Loucy (cell line): ENCODE results near the gene CACTIN.

ENCODE experiments used
- H2AFZ ChIP-seq: fragments of 200-600 bp; sonication (generic); 2 replicates; pipeline ENCODE4 v1.6.0; 2016; ENCODE audit warnings: antibody characterized with exemption, mild to moderate bottlenecking, low read length, moderate library complexity
- H3F3A ChIP-seq: fragments of 200-600 bp; 2 replicates; pipeline ENCODE4 v1.6.0; 2016; ENCODE audit warnings: antibody characterized with exemption, low read depth, mild to moderate bottlenecking
- H3K27me3 ChIP-seq: fragments of 200-600 bp; sonication (generic); 2 replicates; pipeline ENCODE4 v1.6.1; 2014; ENCODE audit warnings: low read length, mild to moderate bottlenecking; ENCODE audit not compliant: insufficient read depth, poor library complexity, severe bottlenecking
- H3K36me3 ChIP-seq: fragments of 200-600 bp; sonication (generic); 2 replicates; pipeline ENCODE4 v1.6.1; 2016; ENCODE audit warnings: low read length; ENCODE audit not compliant: insufficient read depth
- H3K4me1 ChIP-seq: fragments of 200-600 bp; sonication (generic); 2 replicates; pipeline ENCODE4 v1.5.1; 2014; ENCODE audit warnings: low read length, mild to moderate bottlenecking; ENCODE audit not compliant: insufficient read depth, poor library complexity, severe bottlenecking
- H3K4me2 ChIP-seq: fragments of 200-600 bp; sonication (generic); 2 replicates; pipeline ENCODE4 v1.6.0; 2014; ENCODE audit warnings: antibody characterized with exemption, low read length, low read depth, mild to moderate bottlenecking; ENCODE audit not compliant: poor library complexity, severe bottlenecking
- H3K4me3 ChIP-seq: fragments of 200-600 bp; sonication (generic); 2 replicates; pipeline ENCODE4 v1.5.1; 2014; ENCODE audit warnings: low read length, mild to moderate bottlenecking, mixed read lengths; ENCODE audit not compliant: poor library complexity, severe bottlenecking
- H3K79me2 ChIP-seq: fragments of 200-600 bp; sonication (generic); 2 replicates; pipeline ENCODE4 v1.6.1; 2014; ENCODE audit warnings: low read length; ENCODE audit not compliant: insufficient read depth
- H3K9ac ChIP-seq: fragments of 200-600 bp; sonication (generic); 2 replicates; pipeline ENCODE4 v1.6.0; 2014; ENCODE audit warnings: mild to moderate bottlenecking, low read depth, low read length, moderate library complexity; ENCODE audit not compliant: poor library complexity, severe bottlenecking
- H3K9me2 ChIP-seq: fragments of 200-600 bp; sonication (generic); replicated peaks from 2 replicates; pipeline ENCODE4 v1.6.1; 2016; ENCODE audit warnings: low read depth, low read length, mixed read lengths
- H3K9me3 ChIP-seq: fragments of 200-600 bp; sonication (generic); 2 replicates; pipeline ENCODE4 v1.6.1; 2014; ENCODE audit warnings: mild to moderate bottlenecking, antibody characterized with exemption, low read length, low read depth; ENCODE audit not compliant: insufficient read depth
- H4K20me1 ChIP-seq: fragments of 200-600 bp; sonication (generic); 2 replicates; pipeline ENCODE4 v1.6.0; 2014; ENCODE audit warnings: antibody characterized with exemption, low read length, mild to moderate bottlenecking; ENCODE audit not compliant: insufficient read depth, poor library complexity, severe bottlenecking
- EZH2phosphoT487 ChIP-seq: fragments of 200-600 bp; IDR thresholded peaks from 2 replicates; pipeline ENCODE4 v1.6.1; 2018; ENCODE audit warnings: antibody characterized with exemption, mild to moderate bottlenecking, moderate library complexity, borderline replicate concordance
- TF ChIP-seq, protein P1 (sequence below): fragments of 200-600 bp; sonication (generic); conservative IDR thresholded peaks from 2 replicates; pipeline ENCODE4 v1.5.1; 2014; ENCODE audit warnings: mild to moderate bottlenecking, antibody characterized with exemption, low read length

CACTIN gene

DNA sequence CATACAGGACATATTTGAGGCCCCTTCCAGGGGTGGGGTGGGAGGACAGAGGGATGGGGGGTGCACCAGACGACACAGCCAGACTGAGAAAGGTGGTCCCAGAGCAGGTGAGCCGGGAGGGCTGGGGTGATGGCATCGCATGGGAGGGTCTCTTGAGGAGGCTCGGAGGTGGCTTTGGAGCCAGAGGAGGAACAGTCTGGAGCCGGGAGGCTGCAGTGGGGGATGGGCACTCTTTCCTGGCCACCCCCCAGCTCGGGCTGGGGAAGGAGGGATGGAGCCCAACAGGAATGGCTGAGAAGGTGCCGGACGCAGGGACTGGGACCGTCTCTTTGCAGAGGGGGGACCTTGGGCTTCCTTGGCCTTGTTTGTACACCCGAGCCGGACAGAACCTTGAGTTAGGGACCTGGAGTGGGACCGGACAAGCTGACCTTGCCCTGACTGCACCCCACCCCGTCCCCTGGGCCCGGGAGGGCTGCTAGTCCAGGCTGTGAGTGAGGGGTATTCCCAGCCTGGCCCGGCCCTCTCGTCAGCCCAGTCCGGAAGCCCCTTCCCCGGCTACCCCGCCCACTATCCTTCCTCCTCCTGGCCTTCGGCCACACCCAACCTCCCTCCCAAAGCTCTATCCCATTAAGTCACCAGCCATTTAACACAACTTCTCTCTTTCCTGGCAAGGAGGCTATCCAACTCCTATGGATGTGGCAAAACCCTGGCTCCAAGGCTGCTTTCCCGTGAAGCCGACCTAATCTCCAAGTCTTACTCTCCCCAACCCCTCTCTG lies 19.1 kb downstream of the CACTIN start:
- no peak overlapping the region for H3K4me2 ChIP-seq

DNA sequence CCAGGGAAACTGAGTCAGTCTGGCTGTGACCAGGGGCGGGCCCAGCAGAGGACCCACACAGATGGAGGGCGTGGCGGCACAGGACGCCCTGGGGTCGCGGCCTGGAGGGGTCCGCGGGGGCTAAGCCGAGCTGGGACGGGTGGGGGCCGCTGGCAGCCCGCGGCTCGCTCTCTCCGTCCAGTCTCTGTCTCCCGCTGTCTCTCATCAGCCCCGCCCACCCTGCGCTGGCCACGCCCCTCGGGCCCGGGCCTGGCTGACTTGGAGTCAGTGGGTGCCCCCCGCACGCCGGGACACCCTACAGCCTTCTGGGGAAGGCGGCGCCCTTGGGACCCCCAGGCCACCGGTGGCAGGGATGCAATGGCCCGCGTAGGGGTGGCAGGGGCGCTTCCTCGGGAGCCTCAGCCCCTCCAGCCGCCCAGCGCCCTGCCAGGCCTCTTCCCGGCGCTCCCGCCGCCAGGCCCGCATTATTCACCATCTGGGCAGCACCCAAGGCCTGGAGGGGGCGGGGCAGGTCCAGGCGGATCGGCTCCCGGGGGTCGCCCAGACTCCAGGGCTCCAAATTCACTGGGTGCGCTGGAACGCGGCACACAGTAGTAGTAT lies 19.8 kb downstream of the CACTIN start, which contains the start of gene TBXA2R:
Gene TBXA2R (minus strand): TSS at position 186 of the 600 bp plus-strand sequence. CDS start 6,241 bp downstream, outside the sequence.
- no peak within 1 kb of the TSS for H3K4me2 ChIP-seq
- peaks cover 4% of the 10 kb centered on the region; the same call in 1 of the 2 replicates for H3K36me3 ChIP-seq
- no peak within 1 kb of the TSS for H2AFZ ChIP-seq
- peaks cover 7% of the 10 kb centered on the region for H3K4me1 ChIP-seq
- H3K9ac ChIP-seq = no peak within 1 kb of the TSS
- H4K20me1 ChIP-seq = no peaks in the 10 kb centered on the region
- no peaks in the 10 kb centered on the region for H3K9me3 ChIP-seq
- no peak within 1 kb of the TSS for H3K4me3 ChIP-seq
- H3K79me2 ChIP-seq = no peaks in the 10 kb centered on the region
- no peaks in the 10 kb centered on the region for H3K27me3 ChIP-seq
- TF ChIP-seq, protein P1, sequence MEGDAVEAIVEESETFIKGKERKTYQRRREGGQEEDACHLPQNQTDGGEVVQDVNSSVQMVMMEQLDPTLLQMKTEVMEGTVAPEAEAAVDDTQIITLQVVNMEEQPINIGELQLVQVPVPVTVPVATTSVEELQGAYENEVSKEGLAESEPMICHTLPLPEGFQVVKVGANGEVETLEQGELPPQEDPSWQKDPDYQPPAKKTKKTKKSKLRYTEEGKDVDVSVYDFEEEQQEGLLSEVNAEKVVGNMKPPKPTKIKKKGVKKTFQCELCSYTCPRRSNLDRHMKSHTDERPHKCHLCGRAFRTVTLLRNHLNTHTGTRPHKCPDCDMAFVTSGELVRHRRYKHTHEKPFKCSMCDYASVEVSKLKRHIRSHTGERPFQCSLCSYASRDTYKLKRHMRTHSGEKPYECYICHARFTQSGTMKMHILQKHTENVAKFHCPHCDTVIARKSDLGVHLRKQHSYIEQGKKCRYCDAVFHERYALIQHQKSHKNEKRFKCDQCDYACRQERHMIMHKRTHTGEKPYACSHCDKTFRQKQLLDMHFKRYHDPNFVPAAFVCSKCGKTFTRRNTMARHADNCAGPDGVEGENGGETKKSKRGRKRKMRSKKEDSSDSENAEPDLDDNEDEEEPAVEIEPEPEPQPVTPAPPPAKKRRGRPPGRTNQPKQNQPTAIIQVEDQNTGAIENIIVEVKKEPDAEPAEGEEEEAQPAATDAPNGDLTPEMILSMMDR = no peak
- TF ChIP-seq EZH2phosphoT487 = no peak
- no peaks in the 10 kb centered on the region for H3K9me2 ChIP-seq
- H3F3A ChIP-seq = no peaks in the 10 kb centered on the region

More for the DNA sequence above, 19.1 kb downstream of the CACTIN start:
- Histone ChIP-seq H3K9me3 (no peaks in the 10 kb centered on the region), H3F3A (no peaks in the 10 kb centered on the region), H3K9ac (no peak overlapping the region), H4K20me1 (no peaks in the 10 kb centered on the region), H3K27me3 (no peaks in the 10 kb centered on the region), H3K4me1 (peaks cover 7% of the 10 kb centered on the region), H3K36me3 (peaks cover 7% of the 10 kb centered on the region; the same call in 1 of the 2 replicates), H3K79me2 (no peaks in the 10 kb centered on the region), H3K4me3 (no peak overlapping the region), H3K9me2 (no peaks in the 10 kb centered on the region), H2AFZ (no peak overlapping the region)
- TF ChIP-seq, protein P1 = no peak
- TF ChIP-seq EZH2phosphoT487 = no peak

DNA sequence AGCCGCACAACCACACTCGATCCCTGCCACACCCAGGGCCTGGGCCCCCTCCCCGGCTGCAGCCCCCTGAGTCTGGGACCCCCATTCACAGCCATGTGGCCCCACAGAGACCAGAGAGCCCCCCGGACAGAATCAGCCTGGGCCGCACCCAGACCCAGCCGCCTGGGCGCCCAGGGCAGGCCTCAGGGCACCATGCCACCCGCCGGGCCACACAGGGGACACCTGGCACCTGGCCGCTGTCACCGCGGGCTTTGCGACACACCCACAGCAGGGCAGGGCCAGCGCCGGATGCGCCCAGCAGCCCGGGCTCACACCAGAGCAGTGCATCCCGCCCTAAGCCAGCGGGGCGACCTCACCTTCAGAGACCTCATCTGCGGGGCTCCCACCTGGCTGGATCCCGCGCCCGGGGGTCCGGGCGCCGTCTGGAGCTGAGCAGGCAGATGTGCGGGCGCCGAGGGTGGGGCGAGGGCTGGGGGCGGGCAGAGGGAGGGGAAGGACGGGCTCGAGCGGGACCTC lies 20.4 kb downstream of the CACTIN start:
- TF ChIP-seq EZH2phosphoT487 = no peak
- TF ChIP-seq, protein P1 = no peak
- H3K27me3 ChIP-seq = no peaks in the 10 kb centered on the region
- H3K9me2 ChIP-seq = no peaks in the 10 kb centered on the region
- H3K79me2 ChIP-seq = no peaks in the 10 kb centered on the region
- no peak overlapping the region for H3K9ac ChIP-seq
- H3K9me3 ChIP-seq = no peaks in the 10 kb centered on the region
- H3K4me1 ChIP-seq = peaks cover 7% of the 10 kb centered on the region
- no peaks in the 10 kb centered on the region for H3K36me3 ChIP-seq
- H2AFZ ChIP-seq = no peak overlapping the region
- no peak overlapping the region for H3K4me2 ChIP-seq
- H4K20me1 ChIP-seq = no peaks in the 10 kb centered on the region
- H3F3A ChIP-seq = no peaks in the 10 kb centered on the region
- no peak overlapping the region for H3K4me3 ChIP-seq
